Measurements from ENCODE around the gene UNKL.

Gene UNKL

DNA sequence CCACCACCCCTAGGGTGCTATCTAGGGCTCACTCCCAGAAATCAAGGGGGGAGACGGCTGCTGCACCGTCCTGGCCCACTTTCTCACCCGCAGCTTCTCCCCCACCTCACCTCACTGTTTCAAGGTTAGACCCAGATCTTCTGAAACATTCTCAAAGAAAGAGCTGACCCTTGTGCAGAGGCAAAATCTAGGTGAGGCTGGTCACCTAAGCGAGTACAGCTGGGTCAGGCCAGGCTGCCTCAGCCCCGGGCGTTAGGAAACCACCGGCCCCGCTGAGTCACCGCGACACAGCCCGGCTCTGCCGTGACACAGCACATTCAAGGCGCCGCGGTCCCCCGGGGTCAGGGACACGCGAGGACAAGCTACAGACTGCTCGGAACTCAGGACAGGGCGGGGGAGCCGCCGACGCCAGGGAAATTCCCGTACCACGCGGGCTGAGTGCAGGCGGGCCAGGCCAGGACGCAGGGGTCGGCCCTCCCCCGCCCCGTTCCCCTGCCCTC, 35.6 kb downstream of the UNKL start:
- peak; percentile 14 to 56 for DNase-seq (ENCODE audit: low read depth in 2 of 2, low spot score in 1 of 2)

DNA sequence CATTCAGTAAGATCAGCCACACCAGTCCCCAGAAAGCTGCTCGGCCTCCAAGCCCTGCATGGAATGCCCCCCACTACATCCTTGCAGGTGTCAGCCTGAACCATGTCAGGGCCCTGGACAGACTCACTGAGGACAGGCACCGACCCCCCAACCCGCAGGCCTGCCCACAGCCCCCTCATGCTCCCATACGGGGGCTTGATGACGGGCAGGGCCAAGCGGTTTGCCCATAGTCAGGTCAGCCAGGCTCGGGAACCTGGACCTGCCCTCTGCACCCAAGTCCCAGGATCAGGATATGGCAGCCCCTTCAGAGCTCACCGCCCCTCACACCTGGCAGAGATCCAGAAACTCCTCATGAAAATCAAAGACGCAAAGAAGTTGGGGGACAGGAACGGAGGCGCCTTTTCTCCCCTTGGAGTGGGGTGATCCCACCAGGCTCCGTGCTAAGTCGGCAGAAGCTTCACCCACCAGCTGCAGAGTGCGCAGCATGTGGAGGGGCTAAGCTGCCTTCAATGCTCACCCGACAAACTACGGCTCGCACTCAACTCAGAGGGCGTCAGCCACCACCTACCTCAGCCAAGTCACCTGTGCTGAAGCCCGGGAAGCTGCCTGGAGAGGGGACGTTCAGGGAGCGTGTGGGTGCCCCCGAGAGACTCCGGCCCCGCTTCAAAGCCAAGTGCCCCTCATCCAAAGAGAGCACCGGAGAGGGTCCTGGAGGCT, 36.3 kb downstream of the UNKL start:
- DNase-seq (ENCODE audit: low read depth in 2 of 2, low spot score in 1 of 2), result no peak

DNA sequence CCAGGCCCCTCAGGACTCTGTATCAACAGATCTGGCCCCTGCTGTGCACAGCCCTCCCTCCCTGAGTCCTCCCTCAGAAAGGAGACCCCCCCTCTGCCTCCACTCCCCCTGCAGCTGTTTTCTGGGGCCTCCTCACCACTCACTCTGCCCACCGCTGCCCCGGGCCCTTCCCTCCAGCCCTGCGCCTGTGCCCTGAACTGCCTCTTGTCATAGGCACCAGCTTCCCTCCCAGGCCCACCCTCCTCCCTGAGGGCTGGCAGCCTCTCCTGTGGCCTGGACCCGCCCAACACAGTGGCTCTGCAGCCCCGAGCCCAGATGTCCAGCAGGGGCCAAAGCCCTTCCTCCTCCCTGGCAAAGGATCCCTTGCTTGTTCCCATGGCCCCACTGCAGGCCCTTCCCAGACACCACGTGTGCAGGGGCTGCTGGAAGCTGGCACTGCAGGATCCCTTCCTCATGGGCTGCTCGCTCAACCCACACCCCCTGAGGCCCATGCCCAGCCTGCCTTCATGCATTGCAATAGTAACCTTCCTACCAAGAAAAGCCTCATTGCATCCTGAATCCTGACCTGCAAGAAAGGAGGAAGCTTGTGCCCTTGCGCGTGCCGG, 37.0 kb downstream of the UNKL start:
- DNase-seq (ENCODE audit: low read depth in 2 of 2, low spot score in 1 of 2), result no peak

DNA sequence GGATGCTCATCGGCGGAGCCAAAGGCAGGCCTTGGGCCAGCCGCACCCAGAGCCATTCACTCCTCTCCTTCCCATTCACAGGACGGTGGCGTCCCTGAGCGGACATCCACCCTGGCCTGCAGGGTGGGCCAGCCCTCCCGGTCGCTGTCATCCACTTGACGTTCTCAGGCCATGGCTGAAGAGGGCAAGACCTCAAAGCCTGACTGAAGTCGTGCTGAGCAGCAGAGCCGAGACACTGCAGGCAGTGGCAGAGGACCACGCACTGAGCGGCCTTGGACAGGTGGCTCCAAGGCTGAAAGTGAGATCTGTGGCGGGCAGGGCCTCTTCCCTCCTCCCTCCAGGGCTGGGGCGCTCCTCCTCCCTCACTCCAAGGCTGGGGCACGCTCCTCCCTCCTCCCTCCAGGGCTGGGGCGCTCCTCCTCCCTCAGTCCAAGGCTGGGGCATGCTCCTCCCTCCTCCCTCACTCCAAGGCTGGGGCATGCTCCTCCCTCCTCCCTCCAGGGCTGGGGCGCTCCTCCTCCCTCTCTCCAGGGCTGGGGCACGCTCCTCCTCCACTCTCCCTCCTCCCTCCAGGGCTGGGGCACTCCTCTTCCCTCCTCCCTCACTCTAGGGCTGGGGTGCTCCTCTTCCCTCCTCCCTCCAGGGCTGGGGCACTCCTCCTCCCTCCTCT, 38.6 kb downstream of the UNKL start:
- DNase-seq (ENCODE audit: low read depth in 2 of 2, low spot score in 1 of 2), result no peak

DNA sequence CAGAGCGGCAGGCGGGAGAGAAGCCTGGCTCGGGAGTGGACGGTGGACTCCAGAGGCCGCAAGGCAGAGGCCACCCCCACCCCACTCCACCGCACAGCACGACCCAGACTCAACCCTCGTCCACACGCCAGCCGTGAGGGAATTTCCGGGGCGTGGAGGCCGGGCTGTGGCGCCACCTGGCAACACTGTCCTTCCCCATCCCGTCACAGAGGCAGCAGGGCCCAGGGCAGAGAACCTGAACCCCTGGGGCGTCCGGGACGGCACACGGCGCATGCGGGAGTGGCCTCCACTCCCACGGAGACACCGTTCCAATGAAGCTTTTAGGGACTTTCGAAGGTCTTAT, 39.2 kb downstream of the UNKL start:
- DNase-seq (ENCODE audit: low read depth in 2 of 2, low spot score in 1 of 2), result no peak

DNA sequence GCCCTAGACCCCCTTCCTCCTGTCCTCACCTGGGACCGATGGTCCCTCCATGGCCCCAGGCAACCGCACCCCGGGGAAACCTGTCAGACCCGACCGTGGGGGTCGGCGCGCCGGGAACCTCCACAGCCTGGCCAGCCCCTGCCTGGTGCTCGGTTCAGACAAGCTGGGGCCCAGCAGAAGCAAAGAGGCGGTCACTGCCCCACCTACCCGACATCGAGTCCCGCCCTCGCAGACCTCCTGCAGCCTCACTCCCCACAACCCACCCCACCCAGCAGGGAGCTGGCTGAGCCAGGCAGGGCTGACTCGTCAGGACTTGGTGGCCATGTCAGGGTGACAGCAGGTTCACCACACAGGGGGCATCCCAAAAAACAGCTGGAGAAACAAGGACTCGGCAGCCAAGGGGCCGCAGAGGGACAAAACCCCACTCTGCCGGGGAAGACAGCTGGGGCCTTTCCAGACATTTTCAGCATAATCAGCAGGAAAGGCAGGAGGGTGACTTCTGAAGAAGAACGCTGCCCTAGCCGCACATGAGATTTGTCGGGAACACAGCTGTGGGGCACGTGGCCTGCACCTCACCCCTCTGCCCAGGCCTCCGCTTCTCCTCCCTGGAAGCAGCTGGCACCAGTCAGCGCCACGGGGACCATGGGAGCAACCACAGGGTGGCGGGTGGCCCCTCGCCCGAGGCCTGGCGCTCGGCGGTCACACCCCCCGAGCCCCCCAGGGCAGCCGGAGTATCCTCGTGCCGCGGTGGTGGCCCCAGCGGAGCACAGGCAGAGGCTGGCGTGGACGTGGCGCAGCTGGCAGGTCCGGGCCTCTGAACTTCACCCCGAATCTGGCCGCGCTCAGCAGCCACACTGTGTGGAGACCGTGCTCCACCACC, 39.8 kb downstream of the UNKL start:
- no peak for DNase-seq (ENCODE audit: low read depth in 2 of 2, low spot score in 1 of 2)

DNA sequence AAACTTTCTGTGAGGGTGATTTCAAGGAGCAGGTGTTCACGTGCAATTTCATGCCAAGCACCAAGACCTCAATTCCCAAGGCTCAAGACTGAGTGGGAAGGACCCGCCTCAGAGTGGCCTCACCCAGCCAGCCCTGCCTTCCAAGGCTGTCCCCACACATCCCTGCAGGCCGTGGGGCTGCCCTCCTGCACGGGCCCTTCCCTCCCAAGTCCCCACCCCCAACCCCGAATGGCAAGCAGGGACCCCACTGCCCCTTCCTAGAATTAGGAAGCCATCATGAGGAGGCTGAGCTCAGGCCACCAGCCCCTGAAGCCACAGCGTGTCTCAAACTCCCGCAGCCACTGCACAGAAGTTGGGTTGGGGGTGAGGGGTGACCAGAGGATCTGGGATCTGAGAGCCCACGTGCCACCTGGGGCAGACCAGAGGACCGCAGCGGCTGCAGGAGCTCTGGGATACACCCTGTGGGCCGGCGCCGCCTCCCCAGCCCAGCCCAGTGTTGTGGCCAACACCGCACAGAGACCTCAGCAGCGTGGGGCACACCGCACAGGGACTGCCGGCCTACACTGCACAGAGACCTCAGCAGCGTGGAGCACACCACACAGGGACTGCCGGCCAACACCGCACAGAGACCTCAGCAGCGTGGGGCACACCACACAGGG, 42.1 kb downstream of the UNKL start:
- no peak for DNase-seq (ENCODE audit: low read depth in 2 of 2, low spot score in 1 of 2)

DNA sequence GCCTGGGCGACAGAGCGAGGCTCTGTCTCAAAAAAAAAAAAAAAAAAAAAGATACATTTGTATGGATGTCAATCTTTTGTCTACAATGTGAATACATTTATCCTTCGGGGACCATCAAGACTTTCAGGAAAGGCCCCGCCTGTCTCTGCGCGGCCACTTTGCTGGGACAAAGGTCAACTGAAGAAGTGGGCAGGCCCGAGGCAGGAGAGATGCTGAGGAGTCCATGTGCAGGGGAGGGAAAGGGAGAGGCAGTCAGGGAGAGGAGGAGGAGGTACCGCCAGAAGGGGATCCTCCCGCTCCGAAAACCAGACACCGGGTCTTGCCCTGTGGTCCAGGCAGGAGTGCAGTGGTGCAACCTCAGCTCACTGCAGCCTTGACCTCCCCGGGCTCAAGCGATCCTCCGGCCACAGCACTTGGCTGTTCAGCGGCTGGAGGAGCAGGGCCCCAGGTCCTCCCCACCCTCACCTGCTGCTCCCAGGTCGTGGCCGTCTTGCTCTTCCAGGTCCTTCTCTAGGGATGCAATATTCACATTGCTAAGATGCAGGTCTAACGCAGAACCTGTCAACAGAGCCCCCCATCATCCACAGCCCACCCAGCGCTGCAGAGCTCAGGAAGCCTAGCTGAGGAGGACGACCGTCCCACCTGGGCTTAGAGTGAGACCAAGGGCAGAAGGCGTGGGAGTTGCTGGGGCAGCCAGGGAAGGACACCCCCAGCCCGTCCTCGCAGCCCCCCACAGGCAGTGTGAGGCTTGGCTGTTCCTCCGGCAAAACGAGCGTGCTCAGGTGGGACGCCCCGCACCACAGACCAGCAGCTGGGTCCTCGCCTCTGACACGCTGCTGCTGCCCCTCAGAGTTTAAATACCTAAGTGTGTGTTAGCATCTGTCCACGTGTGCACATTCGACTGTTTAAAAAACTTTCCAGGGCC, 43.2 kb downstream of the UNKL start:
- DNase-seq (ENCODE audit: low read depth in 2 of 2, low spot score in 1 of 2), result no peak

DNA sequence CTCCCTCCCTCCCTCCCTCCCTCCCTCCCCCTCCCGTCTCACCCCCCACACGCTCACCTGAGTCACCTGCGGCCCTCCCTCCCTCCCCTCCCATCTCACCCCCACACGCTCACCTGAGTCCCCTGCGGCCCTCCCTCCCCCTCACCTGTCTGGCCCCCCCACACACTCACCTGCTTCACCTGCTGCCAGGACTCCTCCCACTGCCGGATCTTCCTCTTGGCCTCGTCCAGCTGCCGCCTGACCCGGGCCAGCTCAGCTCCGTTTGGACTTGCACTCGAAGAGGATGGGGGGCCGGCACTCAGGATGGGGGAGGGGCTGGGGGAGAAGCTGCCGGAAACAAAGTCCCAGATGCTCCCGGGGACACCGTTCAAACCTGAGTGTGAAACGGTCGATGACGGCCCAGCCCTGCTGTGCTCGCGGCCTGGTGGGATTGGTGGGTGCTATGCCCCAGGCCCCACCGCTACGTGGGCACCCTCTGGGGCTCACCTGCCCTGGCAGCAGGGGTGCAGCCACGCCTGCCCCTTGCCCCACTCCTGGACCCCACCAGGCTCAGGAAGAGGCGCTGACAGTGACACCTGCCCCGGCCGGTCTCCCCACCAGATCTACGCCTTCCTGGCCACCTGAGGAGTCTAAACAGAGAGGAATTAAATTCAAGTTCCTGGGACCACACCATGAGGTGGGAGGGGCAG, 46.9 kb downstream of the UNKL start:
- no peak for DNase-seq (ENCODE audit: low read depth in 2 of 2, low spot score in 1 of 2)

DNA sequence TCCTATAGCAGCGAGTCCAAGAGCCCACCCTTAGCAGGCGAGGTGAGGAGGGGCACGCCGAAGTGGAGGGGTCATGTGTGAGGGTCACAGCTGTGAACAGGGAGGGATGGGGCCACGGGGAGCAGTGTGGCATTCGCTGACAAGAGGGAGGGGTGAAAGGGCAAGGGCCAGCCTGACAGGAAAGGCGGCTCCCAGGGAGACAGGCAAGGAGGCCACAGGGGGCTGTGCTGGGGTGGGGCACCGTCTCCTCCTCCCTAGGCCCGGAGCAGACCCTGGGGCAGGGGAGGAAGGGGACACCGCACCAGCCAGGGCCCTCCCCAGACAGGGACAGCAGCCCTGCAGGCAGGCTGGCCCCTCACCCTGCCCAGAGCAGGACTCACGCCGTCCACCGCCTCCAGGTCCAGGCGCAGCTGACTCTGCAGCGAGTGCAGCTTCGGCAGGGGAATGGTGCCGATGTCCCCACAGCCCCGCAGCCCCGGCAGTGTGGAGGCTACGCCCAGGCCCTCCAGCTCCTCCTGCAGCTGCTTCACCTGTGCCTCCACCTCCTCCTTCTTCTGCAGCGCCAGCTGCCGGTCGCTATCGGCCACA, 47.7 kb downstream of the UNKL start:
- DNase-seq (ENCODE audit: low read depth in 2 of 2, low spot score in 1 of 2), result no peak

DNA sequence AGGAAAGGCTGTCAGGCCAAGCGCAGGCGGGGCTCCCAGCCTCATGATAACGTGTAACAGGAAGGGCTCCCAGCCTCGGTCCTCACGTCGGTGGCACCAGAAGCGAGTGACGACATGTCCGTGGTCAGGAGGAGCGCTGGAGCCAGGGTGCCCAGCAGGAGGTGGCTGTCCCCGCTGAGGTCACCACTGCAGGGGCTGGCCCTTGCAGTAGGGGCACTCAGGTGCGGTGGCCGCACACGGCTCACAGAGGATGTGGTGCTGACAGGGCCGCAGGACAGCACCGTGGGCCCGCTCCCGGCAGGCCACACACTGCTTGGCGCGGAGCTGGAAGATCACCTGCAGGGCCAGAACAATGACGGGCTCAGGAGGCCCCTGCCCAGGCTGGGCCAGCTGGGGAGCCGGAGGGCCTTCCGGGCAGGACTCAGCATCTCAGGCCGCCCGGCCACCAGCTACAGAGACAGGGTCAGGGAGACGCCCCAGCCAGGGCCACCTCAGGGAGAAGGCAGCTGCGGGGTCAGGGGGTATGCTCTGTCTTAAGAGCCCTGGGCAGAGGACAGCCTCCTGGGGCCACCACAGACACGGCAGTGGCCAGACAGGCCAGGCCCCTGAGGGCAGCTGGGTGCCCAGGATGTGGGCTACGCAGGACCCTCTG, 48.3 kb downstream of the UNKL start:
- DNase-seq (ENCODE audit: low read depth in 2 of 2, low spot score in 1 of 2), result no peak

DNA sequence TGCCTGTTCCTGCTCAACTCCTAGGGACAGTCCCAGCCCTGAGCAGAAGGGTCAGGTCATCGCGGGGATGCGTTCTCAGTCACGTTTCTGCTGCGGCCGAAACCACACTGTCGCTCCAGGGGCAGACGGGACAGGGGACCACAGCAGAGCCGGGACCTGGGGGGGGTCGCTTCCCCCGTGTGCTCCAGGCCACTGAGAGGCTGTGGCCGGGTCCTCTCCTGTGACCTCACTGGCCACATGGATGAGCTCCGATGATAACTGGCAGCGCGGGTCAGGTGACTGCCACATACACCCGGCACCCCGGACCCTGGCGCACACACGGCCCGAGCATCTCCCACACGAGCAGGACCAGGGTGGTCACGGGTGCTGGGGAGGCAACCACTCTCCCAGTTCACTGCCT, 50.0 kb downstream of the UNKL start:
- no peak for DNase-seq (ENCODE audit: low read depth in 2 of 2, low spot score in 1 of 2)

DNA sequence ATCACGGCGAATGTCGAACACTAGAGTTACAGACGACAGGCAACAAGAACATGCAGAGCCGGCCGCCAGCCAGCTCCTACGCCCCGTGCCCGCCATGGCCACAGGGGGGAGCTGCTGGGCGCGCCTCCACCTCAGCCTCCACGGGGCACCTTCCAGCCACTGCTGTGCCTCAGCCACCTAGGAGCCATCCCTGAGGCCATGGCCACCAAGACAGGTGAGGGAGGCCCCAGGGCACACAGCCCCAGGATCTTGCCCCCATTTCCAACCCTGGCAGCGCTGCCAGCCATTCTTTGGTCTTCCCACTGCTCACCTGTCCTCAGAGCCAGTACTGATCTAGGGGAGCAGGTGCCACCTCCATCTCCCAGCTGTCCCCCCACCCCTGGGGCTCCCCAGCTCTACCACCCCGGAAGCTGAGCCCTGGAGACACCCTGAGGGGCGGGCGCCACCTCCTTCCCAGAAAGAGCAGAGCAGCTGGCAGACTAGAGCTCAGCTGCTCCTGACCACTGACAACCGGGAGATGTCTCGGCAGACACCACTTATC, 50.9 kb downstream of the UNKL start:
- DNase-seq (ENCODE audit: low read depth in 2 of 2, low spot score in 1 of 2), result peak in 1 of 2 donors; percentile 32

DNA sequence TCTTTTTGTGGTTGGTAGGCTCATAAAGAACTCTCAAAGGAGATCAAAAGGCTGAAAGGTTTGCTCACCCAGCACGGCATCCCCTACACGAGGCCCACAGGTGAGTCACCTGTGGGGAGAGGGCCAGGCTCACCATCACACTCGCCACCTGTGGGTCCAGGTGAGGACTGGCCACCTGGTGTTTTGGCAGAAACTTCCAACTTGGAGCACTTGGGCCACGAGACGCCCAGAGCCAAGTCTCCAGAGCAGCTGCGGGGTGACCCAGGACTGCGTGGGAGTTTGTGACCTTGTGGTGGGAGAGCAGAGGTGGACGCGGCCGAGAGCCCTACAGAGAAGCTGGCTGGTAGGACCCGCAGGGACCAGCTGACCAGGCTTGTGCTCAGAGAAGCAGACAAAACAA, 51.7 kb downstream of the UNKL start:
- no peak for DNase-seq (ENCODE audit: low read depth in 2 of 2, low spot score in 1 of 2)

DNA sequence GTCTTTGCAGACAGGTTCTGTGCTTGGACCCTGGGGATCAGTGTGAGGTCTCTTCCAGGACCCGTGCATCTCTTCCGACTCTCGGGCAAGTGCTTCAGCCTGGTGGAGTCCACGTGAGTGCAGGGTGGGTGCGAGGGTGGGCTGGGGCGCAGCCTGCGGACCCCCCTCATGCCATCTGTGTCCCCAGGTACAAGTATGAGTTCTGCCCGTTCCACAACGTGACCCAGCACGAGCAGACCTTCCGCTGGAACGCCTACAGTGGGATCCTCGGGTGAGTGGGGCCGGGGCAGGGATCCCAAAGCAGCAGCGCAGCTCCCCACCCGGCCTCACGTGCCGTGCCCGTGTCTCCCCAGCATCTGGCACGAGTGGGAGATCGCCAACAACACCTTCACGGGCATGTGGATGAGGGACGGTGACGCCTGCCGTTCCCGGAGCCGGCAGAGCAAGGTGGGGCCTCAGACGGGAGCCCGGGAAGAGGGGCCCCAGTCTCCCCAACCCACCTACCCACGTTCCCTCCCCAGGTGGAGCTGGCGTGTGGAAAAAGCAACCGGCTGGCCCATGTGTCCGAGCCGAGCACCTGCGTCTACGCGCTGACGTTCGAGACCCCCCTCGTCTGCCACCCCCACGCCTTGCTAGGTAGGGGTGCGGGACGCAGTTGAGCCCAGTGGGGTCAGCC, 52.7 kb downstream of the UNKL start:
- no peak for DNase-seq (ENCODE audit: low read depth in 2 of 2, low spot score in 1 of 2)

DNA sequence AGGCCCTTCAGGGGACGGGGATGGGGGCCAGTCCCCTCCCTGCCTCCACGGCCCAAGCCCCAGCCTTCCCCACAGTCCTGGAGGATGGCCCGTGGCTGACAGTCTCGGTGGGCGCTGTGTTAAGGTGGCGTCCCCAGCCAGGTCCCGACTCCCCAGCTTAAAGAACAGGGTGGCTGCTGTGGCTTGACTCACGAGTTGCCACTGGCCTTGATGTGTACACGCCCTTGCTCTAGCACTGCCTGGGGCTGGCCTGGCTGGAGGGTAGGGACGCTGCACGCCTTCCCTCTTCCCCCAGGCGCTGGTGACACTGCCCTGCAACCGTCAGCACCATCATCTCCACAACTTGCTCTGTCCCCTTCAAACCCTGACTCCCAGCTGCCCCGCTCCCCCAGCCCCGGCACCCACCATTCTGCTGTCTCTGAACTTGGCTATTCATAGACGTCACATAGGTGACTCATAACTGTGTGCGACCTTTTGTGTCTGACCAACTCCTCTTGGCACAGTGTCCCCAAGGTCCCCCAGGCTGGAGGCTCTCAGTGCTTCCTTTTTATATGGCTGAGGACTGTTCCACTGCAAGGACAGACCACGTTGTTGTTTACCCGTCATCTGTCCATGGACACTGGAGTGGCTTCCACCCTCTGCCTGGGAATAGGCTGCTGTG, 56.5 kb downstream of the UNKL start:
- no peak for DNase-seq (ENCODE audit: low read depth in 2 of 2, low spot score in 1 of 2)

All from stimulated activated CD8-positive, alpha-beta memory T cell treated with anti-CD3 and anti-CD28 coated beads, Interleukin-4, amount 100 ng/mL, for 4 hours (primary cell).